Occipital lobe (tissue), 2 donors: Measurements from ENCODE around the gene TMEM131L. TPM values are rescaled to one million over a fixed set of nuclear protein-coding genes. Genes with fewer than 3 reads are reported as not detected.
"Not testable (repeated sequence)": the region's sequence is repeated elsewhere in the genome, so short reads cannot be mapped to it uniquely, and the experiment has no call there.

Source experiments
- DNase-seq: peaks from one replicate; lab custom pipeline; 2025; lab: John Stamatoyannopoulos, UW
- total RNA-seq: library from RNA; depleted of rRNA; stranded (reverse); fragments of >200 nt; gene quantifications from one replicate; pipeline ENCODE4 v1.2.3, GENCODE V29; 2014

TMEM131L gene
- total RNA-seq, 1 donor from 2014 or later = 48.7 TPM

- no peak for DNase-seq
Measured at GRCh38 chr4:153541456-153542096, 75.4 kb downstream of the TMEM131L start.

- no peak for DNase-seq
Measured at GRCh38 chr4:153542131-153542530, 76.0 kb downstream of the TMEM131L start.

DNA sequence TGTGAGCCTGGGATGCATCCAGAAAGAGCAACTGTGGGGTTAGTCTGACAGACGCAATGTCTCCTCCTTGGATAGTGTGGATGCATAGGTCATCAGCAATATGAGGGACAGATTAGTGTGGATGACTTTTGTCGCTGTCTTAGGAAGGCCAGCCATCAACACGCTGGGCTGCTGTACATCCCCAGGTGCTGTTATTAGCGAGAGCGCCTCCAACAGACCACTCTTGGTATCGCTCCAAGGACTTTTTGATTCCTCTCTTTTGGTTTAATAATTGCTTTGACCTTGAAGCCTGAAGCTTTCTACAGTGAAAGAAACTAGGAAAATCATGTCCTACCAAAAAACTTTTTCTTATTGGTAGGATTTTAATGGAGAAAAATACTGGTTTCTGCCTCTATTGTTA lies 76.7 kb downstream of the TMEM131L start:
- no peak for DNase-seq

DNA sequence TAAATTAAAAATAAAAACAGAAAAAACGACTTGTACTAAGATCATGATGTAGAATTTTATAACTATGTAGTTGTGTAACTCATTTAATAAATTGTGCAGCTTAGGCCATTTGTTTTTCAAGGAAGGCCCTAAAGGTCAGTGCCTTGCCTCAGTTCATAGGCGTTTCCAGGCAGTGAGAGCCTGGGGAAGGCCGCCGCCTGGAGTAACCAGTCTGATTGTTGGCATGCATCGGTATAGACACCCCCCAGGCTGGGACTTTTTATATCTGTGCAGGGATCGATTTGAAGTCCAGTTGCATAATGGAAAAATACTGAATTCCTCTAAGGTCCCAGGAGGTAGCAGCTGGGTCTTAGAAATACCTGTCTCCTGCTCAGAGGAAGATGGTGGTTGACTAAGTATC lies 77.2 kb downstream of the TMEM131L start:
- no peak for DNase-seq

DNA sequence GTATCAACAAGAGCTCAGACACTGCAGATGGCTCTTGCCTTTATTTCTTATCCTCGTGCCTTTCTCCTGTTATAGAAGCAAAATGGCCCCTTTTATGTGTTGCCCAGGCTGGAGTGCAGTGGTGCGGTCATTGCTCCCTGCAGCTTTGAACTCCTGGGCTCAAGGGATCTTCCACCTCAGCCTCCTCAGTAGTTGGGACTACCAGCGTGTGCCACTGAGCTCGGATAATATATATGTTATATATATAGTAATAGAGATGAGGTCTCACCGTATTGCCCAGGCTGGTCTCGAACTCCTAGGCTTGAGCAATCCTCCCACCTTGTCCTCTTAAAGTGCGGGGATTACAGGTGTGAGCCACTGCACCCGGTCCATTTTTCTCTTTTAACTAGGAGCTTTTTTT lies 79.7 kb downstream of the TMEM131L start:
- no peak for DNase-seq

- no peak for DNase-seq
Measured at GRCh38 chr4:153546280-153546679, 80.1 kb downstream of the TMEM131L start.

DNA sequence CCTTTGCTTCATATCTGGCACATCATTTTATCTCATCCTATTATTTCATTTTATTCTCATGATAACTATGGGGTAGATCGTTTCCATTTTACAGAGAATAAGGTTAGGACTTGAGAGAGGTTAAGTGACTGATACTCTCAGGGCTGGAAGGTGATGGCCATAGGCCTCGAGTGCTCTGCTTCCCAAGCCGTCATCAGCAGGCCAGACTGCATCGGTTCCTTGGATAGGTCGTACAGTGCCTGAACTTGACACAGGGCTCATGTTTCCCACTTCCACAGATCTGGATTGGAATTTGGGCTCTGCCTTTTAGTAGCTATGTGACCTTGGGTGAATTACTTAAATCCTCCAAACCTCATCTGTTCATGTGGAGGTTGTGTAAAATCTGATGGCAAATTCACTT lies 81.4 kb downstream of the TMEM131L start:
- no peak for DNase-seq

- DNase-seq = not testable (repeated sequence)
Measured at GRCh38 chr4:153548907-153549306, 82.7 kb downstream of the TMEM131L start.

- DNase-seq = no peak
Measured at GRCh38 chr4:153549405-153549804, 83.2 kb downstream of the TMEM131L start.

GRCh38 chr4:153553155-153553818 lies 87.1 kb downstream of the TMEM131L start:
- DNase-seq = no peak

DNA sequence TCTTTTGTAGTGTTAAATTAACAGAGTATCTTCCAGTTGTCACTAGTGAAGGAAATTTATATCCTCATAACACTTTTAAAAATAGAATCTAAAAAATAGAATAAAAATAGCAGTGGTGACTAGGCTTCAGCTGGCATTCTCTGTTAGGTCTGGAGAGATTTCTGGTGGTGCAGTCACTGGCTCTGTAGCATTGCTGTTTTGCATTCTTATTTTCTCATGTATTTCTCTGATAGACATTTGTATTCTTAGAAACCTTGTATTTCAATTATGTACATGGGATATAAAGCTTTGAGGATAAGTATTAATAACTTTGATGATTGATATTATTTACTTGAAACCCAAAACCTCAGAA lies 87.6 kb downstream of the TMEM131L start:
- no peak for DNase-seq

- DNase-seq = no peak
Measured at GRCh38 chr4:153555730-153556434, 89.7 kb downstream of the TMEM131L start.

- no peak for DNase-seq
Measured at GRCh38 chr4:153556435-153556815, 90.3 kb downstream of the TMEM131L start.

GRCh38 chr4:153560908-153561307 lies 94.7 kb downstream of the TMEM131L start:
- DNase-seq = no peak

DNA sequence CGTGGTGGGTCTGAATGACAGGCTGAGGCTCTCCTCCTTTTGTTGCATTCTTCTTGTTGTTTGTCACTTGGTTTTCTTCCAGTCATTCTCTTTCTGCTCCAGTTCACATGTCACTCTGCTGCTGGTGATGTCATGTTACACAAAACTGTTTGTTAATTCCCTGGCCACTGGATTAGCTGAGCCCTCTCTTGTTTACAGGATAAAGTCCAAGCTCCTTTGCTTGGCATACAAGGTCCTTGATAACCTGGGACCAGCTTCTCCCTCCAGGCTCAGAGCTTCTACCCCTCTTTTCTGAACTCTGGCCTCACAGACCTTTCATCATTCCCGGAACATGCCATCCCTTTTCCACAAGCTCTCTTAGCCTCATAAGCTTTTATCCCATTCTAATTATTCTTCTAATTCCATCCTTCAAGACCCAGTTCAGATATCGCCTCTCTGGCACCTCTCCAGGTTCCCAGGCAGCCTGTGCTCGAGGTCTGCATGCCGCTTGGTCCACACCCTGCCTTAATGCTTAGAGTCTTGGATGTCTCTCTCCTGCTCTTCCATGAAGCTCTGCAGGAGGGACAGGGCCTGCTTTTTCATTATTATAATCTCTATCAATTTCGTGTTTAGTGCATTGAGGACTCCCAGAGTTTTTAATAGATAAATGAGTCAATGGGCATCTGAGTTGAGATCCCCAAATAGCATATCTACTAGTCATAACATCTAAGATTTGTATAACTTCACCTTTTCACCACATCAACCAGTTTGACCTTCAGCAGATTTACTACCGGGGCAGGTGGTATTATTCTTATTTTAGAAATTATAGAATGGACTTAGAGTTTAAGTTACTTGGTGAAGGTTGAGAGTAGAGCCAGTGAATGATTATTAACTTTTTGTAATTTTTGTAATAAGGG lies 98.7 kb downstream of the TMEM131L start:
- DNase-seq = no peak

- no peak for DNase-seq
Measured at GRCh38 chr4:153566631-153567150, 100.5 kb downstream of the TMEM131L start.

- DNase-seq = not testable (repeated sequence)
Measured at GRCh38 chr4:153567660-153568059, 101.5 kb downstream of the TMEM131L start.

- DNase-seq = no peak
Measured at GRCh38 chr4:153570228-153570973, 104.2 kb downstream of the TMEM131L start.

DNA sequence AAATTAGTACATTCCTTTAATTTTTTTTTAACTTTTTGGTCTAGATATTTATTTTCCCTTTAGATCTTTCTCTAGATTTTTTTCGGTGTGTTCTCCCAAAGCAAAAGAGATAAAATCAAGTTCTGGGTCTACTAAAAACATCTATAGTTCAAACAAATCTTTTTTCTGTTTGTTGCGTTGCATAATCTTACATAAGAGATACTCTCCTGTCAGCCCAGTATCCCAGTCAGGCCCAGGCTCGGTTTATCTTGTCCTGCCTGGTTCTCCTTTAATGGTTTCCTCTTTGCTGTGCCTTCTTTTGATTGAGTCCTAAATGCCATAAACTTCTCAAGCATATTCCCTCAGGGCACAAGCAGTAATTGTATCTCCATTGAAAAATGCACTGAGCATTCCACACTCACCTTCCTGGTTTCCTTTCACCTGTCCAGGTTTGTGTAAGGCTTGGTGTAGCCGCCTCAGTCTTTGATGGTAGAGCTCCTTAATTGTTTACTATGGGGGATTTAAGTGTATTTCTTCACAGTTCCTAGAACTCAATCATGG lies 104.9 kb downstream of the TMEM131L start:
- no peak for DNase-seq

- no peak for DNase-seq
Measured at GRCh38 chr4:153572609-153573008, 106.4 kb downstream of the TMEM131L start.

DNA sequence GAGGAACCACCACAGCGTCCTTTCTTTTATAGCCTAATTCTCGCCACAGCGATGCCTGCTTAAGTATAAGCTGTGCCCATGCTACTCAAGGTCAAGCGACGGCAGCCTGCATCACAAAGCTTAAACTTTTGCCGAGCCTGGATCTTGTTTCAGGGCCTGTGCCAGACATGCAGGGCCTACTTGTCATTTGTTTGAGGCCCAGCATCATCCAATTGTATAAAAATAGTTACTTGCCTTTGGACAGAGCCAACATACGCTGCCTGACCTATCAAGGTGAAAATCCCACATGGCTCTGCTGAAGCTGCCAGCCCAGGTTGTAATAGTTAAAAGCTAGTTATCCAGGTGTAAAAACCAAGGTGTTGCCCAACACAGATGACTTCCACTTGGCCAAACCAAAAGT lies 107.1 kb downstream of the TMEM131L start:
- DNase-seq = no peak
